ENCODE measurements around the gene OR2V2.
"Not testable (repeated sequence)": the region's sequence is repeated elsewhere in the genome, so short reads cannot be mapped to it uniquely, and the experiment has no call there.

Gene OR2V2

DNA sequence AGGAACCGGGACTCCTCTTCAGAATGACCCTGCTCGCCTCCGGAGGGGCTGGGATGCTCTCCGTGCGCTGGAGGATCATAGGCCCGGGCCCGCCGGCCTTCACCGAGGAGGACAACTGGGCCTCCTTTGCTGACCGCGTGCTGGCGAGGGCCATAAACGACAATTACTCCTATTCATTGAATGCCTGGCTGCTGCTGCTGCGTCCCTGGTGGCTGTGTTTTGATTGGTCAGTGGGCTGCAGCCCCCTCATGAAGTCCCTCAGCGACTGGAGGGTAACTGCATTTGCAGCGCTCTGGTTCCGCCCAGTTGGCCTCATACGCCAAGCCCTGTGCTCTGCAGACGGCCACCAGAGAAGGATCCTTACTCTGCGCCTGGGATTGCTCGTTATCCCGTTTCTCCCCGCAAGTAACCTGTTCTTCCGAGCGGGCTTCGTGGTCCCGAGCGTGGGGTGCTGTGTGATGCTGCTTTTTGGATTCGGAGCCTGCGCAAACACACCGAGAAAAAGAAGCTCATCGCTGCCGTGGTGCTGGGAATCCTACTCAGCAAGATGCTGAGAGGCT is 33.0 kb upstream of the OR2V2 start:
- FAIRE-seq (no peak), DNase-seq (ENCODE audit: insufficient read length, low spot score) (no peak)

DNA sequence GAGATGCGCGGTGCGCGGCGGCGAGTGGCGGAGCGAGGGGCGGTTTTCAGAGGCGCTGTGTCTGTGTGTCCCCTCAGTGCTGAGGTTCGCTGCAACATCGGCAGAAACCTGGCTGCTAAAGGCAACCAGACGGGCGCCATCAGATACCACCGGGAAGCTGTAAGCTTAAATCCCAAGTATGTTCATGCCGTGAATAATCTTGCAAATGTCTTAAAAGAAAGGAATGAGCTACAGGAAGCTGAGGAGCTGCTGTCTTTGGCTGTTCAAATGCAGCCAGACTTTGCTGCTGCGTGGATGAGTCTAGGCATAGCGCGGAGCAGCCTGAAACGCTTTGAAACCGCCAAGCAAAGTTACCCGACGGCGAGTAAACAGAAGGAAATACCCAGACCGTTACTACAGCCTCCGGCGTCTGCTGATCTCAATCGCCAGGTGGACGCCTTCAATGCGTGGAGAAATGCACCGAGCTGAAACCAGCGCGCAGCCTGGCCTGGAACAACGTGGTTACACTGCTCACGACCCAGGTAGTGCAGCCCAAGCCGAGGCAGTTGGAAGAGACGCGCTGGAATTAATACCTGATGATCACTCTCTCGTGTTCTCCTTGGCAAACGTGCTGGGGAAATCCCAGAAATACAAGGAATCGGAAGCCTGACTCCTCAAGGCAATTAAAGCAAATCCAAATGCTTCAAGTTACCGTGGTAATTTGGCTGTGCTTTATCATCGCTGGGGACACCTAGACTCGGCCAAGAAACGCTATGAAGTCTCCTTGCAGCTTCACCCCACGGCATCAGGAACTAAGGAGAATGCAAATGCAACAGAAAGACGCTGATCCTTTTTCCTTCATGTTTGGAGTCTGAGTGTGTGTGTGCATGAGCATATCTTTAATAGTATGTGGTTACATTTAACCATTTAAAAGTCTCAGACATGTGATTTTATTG is 32.3 kb upstream of the OR2V2 start:
- DNase-seq (ENCODE audit: insufficient read length, low spot score) (no peak), FAIRE-seq (no peak)

- FAIRE-seq: no peak
- no peak for DNase-seq (ENCODE audit: insufficient read length, low spot score)
These were observed 29.0 kb upstream of the OR2V2 start for GRCh38 chr5:181118369-181118768.

GRCh38 chr5:181119105-181119504 is 28.3 kb upstream of the OR2V2 start:
- FAIRE-seq (no peak), DNase-seq (ENCODE audit: insufficient read length, low spot score) (no peak)

GRCh38 chr5:181120306-181120705 is 27.1 kb upstream of the OR2V2 start:
- FAIRE-seq (no peak), DNase-seq (ENCODE audit: insufficient read length, low spot score) (no peak)

DNA sequence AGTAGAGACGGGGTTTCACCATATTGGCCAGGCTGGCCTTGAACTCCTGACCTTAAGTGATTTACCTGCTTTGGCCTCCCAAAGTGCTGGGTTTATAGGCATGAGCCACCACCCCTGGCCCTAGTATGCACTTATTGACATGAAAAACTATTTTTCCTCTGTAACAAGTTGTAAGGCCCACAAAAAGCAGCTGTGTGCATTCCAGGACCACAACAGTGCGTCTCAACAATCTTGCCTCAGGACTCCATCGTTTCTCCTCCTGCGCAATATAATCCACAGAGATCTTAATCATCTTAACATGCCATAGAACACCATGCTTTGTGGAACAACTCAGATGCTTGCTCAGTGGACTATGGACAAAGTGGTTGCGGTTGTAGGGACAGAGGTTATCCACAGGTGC is 26.6 kb upstream of the OR2V2 start:
- FAIRE-seq (no peak), DNase-seq (ENCODE audit: insufficient read length, low spot score) (no peak)

DNA sequence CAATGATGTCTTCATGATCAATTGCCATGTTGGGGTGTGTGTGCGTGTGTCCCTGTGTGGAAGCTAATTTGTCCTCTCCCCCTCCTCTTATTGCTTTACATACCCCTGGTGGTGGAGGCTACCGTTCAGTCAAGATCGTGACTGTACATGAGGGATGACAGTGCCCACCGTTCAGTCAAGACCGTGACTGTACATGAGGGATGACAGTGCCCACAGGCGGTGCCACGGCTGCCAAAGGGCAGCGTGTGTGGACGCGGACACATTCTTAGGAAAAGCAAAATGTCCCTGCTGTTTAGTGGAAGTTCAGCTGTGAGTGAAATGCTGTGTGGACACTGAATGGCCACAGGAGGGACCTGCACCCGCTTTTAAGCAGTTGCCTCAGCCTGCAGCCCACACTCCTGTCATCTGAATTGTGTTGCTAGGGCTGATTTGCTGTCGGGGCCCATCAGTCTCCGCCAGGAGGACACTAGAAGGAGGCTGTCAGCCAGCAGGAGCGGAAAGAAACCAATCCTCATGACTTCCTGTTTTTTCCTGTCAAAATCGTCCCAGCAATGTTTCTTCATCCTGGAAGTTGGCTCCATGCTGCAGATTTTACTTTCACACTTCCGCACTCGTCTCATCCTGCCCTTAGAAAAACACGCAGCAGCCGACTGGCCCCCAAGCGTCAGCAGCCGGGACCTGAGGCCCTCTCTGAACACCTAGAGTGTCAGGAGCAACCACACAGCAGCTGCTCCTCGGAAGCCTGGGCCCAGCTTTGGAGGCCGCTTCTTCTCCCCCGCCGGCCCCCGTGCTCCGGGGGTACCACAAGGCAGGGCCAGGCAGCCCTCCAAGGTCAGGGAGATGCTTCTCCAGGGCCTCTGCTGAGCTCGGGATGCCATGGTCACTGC is 25.5 kb upstream of the OR2V2 start:
- DNase-seq (ENCODE audit: insufficient read length, low spot score): no peak
- no peak for FAIRE-seq

DNA sequence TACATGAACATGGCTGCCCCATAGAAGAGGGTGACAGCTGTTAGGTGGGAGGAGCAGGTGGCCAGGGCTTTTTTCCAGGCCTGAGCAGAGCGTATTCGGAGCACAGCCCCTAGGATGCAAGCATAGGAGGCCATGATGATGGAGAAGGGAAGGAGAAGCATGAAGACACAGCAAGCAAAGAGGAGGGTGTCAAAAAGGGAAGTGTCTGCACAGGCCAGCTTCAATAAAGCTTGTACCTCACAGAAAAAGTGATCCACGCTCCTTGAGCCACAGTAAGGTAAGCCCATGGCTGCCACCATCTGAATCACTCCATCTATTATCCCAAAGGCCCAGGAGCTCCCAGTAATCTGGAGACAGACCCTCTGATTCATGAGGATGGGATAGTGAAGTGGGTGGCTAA is 22.9 kb upstream of the OR2V2 start:
- DNase-seq (ENCODE audit: insufficient read length, low spot score) (no peak), FAIRE-seq (no peak)

GRCh38 chr5:181126841-181127240 is 20.5 kb upstream of the OR2V2 start:
- FAIRE-seq (no peak), DNase-seq (ENCODE audit: insufficient read length, low spot score) (no peak)

GRCh38 chr5:181127456-181127855 is 19.9 kb upstream of the OR2V2 start:
- DNase-seq (ENCODE audit: insufficient read length, low spot score) (no peak), FAIRE-seq (no peak)

DNA sequence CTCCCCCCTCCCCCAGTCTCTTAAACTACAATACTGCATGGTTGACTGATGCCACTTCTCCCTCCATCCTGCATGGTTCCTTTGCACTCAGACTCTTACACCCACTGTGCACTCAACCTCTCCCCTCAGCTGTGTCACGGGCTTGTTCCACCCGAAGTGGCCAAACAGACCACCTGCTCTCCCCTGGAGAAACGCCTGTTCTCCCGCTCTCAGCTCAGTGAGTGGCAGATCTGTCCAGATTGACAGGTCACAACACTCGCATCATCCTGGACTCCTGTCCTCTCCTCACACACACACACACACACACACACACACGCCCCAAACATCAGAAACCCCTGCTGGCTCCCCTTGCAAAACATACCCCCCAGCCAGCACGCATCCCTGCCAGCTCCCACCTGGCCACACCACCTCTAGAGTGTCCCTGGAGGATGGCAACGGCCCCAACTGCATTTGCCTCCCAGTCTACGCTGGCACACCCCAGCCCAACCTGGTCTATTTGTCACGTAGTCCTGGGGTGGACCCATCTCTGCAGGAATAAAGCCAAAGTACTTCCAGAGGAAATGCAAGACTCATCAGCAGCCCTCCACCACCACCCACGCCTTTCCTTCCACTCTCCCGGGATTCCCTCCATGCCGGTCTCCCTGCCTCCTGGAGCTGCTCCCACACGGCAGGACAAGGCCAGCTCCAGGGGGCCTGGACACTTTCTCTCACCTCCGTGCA is 19.3 kb upstream of the OR2V2 start:
- DNase-seq (ENCODE audit: insufficient read length, low spot score) (no peak), FAIRE-seq (no peak)

GRCh38 chr5:181129601-181130000 is 17.8 kb upstream of the OR2V2 start:
- no peak for FAIRE-seq

DNA sequence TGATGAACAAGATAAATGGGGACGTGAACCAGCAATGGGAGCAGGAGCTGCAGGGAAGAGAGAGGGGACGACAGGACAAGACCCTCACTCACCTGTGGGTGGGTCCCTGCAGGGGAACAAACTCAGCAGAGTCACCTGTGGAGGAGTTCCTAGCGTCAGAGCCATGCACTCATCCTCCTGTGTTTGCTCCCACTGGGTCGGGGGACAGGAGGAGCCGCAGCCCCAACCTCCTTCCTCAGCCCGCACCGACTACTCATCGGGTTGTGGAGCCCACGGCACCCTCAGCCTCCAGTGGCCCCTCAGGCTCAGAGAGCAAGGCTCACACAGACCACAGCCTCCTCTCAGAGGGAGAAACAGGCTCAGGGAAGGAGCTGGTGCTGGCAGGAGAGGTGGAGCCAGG is 17.3 kb upstream of the OR2V2 start:
- not testable (repeated sequence) for FAIRE-seq; DNase-seq (ENCODE audit: insufficient read length, low spot score)

More at GRCh38 chr5:181129601-181130000, 17.8 kb upstream of the OR2V2 start:
- no peak for DNase-seq (ENCODE audit: insufficient read length, low spot score)

GRCh38 chr5:181130832-181131496 is 16.4 kb upstream of the OR2V2 start, which contains the start of gene OR2V1:
Gene OR2V1, minus strand, starts transcription at chr5:181131169. Its CDS starts 5,865 bp downstream, at chr5:181125304.
- DNase-seq (ENCODE audit: insufficient read length, low spot score) (no peak), FAIRE-seq (no peak)

GRCh38 chr5:181131514-181131913 is 15.9 kb upstream of the OR2V2 start:
- no peak for FAIRE-seq

DNA sequence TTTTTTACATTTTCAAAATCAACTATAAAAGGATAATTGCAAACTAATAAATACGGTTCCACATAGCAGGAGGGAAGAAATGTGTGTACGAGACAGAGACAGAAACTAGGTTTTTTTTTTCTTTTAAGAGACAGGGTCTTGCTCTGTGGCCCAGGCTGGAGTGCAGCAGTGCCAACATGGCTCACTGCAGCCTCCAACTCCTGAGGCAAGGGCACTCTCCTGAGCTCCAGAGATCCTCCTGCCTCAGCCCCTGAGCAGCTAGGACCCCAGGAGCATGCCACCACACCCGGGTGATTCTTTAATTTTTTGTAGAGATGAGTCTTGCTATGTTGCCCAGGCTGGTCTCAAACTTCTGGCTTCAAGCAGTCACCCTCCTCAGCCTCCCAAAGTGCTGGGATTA is 14.3 kb upstream of the OR2V2 start:
- no peak for FAIRE-seq

More at GRCh38 chr5:181131514-181131913, 15.9 kb upstream of the OR2V2 start:
- DNase-seq (ENCODE audit: insufficient read length, low spot score): no peak

DNA sequence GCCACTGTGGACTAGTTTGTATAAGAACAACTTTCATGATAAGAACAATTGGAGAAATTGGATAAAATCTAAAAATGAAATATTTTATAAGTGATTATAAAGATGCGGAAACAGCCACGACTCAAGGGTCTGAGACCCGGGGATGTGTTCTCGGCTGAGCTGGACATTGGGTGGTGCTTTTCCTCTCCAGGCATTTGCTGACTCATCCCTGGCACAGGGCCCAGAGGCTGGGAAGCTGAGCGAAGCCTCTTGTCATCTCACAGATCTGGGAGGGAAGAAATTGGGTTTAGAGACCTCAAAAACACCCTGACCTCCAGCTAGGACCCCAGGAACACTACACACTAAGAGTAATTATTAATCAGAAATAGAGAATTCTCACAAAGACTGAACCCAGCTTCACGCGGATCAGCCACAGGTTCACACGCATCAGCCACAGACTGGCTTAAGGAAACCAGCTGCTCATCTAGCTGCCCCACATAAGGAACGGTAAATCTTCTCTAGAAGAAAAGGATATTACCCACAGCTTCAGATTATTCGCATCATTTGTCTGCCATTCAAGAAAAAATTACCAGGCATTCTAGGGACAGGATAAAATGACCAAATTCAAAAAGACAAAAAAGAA is 13.7 kb upstream of the OR2V2 start:
- FAIRE-seq (no peak), DNase-seq (ENCODE audit: insufficient read length, low spot score) (no peak)

More for the DNA sequence above, 14.3 kb upstream of the OR2V2 start:
- DNase-seq (ENCODE audit: insufficient read length, low spot score): no peak

GRCh38 chr5:181134259-181134658 is 13.1 kb upstream of the OR2V2 start:
- FAIRE-seq: no peak
- DNase-seq (ENCODE audit: insufficient read length, low spot score): no peak

DNA sequence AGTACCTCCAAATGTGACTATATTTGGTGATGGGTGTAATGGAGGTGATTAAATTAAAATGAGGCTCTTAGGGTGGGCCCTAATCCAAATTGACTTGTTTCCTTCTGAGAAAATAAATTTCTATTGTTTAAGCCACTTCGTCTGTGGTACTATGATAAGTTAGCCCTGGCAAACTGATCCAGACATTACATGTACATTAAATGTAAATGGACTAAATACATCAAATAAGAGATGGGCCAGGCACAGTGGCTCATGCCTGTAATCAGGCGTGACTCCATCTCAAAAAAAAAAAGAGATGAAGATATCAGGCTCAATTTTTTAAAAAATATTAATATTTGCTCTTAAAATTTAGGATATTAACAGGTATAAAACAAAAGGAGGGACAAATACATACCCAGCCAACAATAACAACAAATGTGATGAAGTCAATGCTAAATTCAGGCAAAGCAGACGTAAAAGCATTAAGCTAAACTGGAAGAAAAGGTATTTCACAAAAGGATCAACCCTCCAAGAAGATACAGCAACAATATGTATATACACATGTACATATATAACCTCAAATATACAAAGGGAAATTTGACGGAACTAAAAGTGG is 10.9 kb upstream of the OR2V2 start:
- no peak for FAIRE-seq
- no peak for DNase-seq (ENCODE audit: insufficient read length, low spot score)
